ENCODE data around the gene MGAT4B. TPM values are rescaled to one million over a fixed set of nuclear protein-coding genes. Genes with fewer than 3 reads are reported as not detected.

Gene MGAT4B
- total RNA-seq, 1 donor from 2014 or later, result 99.8 TPM

DNA sequence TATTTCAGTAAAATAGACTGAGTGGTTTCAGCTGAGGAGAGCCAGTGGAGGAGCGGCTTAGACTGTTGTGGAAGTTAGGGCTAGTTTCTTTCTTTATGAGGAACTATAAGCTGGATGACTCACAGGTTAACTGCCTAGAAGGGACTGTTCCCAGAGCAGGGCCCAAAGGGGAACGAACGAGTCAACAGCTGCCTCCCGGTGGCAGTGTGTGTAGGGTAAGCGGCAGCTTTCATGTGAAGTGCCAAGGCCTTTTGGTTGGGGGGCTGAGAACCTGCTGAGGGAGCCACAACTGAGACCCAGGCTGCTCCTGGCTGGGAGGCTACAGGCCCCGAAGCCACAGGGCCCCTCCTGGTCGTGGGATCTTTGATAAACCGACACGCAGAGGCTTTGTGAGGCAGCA lies 21.0 kb upstream of the MGAT4B start:
- intact Hi-C loops (cut with micrococcal nuclease), result loop anchor here (10.0 kb wide), 1 partner anchor 1623 kb away; the partner anchor contains the start of gene HNRNPAB

DNA sequence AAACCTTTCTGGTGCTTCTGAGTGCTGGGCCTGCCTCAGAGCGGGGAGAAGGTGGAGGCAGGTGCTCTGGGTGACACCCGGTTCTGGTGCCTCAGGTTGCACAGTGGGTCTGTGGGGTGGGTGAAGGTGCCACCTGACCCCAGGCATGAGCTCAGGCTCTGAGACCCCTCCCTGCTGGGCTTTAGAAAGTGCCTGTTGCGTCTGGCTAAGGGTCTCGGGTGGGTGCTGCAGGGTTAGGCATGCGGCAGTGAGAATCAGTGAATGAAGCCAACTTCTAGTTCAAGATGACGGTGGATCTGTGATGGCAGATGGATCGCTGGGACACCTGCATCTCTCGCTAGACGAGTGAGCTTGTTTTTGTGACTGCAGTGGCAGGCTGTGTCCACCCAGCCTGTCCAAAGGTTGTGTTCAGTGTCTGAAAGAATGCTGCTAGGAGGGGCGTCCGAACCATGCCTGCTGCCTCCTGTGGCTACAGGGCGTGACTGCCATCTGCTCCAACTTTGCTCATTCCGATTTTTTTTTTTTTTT lies 19.1 kb upstream of the MGAT4B start:
- intact Hi-C loops (cut with micrococcal nuclease), result loop anchor here (10.0 kb wide), 1 partner anchor 1621 kb away; the partner anchor contains the start of gene HNRNPAB

- intact Hi-C loops (cut with micrococcal nuclease), result loop anchor here (5.0 to 10.0 kb wide), 2 partner anchors 978 to 1620 kb away; partner anchors contain the start of genes HNRNPAB and MGAT1
Measured at GRCh38 chr5:179824745-179825112, 18.1 kb upstream of the MGAT4B start.

- intact Hi-C loops (cut with micrococcal nuclease), result loop anchor here (5.0 to 10.0 kb wide), 2 partner anchors 978 to 1619 kb away; partner anchors contain the start of genes HNRNPAB and MGAT1
Measured at GRCh38 chr5:179823937-179824744, 17.5 kb upstream of the MGAT4B start.

- intact Hi-C loops (cut with micrococcal nuclease), result loop anchor here (5.0 to 10.0 kb wide), 2 partner anchors 980 to 1618 kb away; partner anchors contain the start of genes HNRNPAB and MGAT1
Measured at GRCh38 chr5:179822444-179822990, 15.9 kb upstream of the MGAT4B start.

DNA sequence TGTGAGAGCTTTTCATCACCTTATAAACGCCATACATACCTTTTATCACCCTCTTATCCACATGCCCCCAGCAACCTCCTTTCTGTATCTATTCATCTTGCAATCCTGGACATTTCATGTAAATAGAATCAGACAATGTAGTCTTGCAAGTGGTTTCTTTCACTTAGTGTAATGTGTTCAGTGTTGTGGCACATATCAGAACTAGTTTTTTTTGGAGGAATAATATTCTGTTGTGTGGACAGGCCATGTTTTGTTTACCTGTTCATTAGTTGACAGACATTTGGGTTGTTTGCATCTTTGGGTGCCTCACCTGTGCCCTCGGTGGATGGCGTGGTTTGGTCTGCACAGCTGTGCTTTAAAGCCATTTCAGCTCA lies 15.4 kb upstream of the MGAT4B start:
- intact Hi-C loops (cut with micrococcal nuclease), result loop anchor here (5.0 to 10.0 kb wide), 2 partner anchors 980 to 1617 kb away; partner anchors contain the start of genes HNRNPAB and MGAT1

GRCh38 chr5:179821298-179822058 lies 14.8 kb upstream of the MGAT4B start:
- intact Hi-C loops (cut with micrococcal nuclease), result loop anchor here (1.0 to 10.0 kb wide), 10 partner anchors 10 to 1617 kb away; partner anchors contain the start of genes CANX, HNRNPAB, MAML1 and MGAT1

- intact Hi-C loops (cut with micrococcal nuclease), result loop anchor here (1.0 to 10.0 kb wide), 10 partner anchors 9 to 1616 kb away; partner anchors contain the start of genes CANX, HNRNPAB, MAML1 and MGAT1
Measured at GRCh38 chr5:179820483-179821297, 14.0 kb upstream of the MGAT4B start, which contains the start of gene SQSTM1. TSS of gene SQSTM1 (plus strand) at chr5:179820905. CDS start at chr5:179820937, 32 bp downstream.

DNA sequence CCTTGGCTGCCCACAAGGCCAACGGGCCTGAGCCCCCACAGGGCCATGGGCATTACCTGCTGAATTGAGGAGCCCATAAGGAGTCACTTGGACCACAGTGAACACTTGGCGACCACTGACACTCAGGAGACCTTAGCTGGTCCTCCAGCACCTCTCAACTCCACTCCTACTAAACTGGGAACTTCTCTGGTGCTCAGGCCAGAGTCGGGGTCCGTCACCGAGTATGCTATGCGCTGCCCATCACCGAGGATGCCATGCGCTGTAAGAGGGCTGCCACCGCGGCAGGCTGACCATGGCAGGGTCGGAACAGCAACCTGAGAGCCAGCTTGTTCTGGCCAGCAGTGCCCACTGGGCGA lies 13.4 kb upstream of the MGAT4B start:
- intact Hi-C loops (cut with micrococcal nuclease), result loop anchor here (2.0 to 10.0 kb wide), 4 partner anchors 13 to 1615 kb away; partner anchors contain the start of genes HNRNPAB, MGAT1 and MGAT4B

DNA sequence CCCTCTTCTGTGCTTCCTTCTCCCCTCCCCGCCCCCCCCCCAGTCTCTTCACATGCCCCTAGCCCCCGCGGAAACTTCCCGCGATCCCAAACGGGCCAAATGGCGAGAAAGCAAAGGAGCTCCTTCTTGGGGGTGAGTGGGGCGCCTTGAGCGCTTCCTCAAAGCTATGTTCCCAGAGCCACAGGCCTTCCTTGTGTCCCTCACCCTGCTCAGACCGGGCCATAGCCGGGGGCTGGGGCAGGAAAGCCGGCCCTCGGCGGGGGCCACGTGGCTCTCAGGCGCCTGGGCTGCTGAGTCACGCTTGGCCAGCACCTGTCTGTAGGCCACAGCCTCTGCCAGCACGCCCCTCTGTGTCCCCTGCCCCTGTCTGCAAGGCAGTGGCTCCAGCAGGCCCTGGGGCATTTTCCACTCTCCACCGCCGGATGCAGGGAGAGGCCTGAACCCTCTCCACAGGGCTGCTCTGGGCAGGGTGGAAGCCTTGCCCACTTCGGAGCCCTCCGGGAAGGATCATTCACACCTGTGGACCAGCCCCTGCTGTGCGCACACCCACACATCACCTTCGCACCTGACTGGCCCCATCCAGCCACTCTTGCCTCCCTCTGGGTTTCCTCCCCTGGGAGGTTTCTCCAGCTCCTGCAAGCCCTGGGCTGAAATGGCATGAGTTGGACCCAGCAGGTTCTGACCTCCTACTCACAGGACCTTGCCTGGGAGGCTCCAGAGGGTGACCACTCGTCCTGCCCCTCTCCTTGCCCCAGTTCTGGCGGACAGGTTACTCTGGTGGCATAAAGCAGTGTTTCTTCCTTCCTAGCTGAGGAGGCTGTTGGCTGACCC lies 12.8 kb upstream of the MGAT4B start:
- intact Hi-C loops (cut with micrococcal nuclease), result loop anchor here (1.0 to 10.0 kb wide), 6 partner anchors 13 to 1615 kb away; partner anchors contain the start of genes CNOT6, HNRNPAB, HNRNPH1 and MGAT1

GRCh38 chr5:179818746-179819295 lies 12.2 kb upstream of the MGAT4B start:
- intact Hi-C loops (cut with micrococcal nuclease), result loop anchor here (1.0 to 10.0 kb wide), 2 partner anchors 196 to 676 kb away; partner anchors contain the start of genes CNOT6 and HNRNPH1

DNA sequence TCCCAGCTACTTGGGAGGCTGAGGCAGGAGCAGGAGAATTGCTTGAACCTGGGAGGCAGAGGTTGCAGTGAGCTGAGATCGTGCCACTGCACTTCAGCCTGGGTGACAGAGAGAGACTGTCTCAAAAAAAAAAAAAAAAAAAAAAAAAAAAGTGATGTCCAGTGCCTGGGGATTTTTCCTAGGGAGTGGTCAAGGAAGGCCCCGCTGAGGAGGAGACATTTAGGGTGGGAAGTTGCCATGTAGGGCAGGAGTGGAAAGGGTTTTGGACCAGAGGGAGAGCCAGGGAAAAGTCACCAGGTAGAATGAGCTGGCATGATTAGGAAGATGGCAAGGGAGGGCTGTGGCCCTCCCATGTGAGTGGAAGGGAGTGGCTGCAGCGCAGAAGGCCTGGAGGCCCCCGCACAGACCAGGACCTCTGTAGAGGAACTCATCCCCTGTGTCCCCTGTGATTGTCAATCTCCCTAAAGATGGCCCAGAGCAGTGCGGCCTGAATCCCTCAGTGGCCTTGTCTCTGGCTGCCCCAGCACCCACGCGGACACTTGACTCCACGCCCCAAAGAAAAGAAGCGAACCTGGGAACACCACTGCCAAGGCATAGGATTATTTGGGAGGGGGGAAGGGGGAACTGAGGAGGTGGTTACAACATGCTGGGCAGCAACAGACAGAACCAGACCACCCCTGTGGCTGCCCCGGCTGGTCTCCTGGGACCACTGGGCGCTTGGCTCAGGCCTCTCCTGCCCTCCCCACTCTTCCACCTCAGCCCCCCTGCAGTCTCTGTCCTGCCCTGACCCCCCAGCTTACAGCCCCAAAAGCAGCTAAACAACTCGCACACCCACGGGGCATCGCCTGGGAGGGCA lies 11.5 kb upstream of the MGAT4B start:
- intact Hi-C loops (cut with micrococcal nuclease), result loop anchor here (10.0 kb wide), 1 partner anchor 677 kb away; the partner anchor contains the start of gene CNOT6

- intact Hi-C loops (cut with micrococcal nuclease), result loop anchor here (10.0 kb wide), 1 partner anchor 677 kb away; the partner anchor contains the start of gene CNOT6
Measured at GRCh38 chr5:179817470-179817840, 10.8 kb upstream of the MGAT4B start.

DNA sequence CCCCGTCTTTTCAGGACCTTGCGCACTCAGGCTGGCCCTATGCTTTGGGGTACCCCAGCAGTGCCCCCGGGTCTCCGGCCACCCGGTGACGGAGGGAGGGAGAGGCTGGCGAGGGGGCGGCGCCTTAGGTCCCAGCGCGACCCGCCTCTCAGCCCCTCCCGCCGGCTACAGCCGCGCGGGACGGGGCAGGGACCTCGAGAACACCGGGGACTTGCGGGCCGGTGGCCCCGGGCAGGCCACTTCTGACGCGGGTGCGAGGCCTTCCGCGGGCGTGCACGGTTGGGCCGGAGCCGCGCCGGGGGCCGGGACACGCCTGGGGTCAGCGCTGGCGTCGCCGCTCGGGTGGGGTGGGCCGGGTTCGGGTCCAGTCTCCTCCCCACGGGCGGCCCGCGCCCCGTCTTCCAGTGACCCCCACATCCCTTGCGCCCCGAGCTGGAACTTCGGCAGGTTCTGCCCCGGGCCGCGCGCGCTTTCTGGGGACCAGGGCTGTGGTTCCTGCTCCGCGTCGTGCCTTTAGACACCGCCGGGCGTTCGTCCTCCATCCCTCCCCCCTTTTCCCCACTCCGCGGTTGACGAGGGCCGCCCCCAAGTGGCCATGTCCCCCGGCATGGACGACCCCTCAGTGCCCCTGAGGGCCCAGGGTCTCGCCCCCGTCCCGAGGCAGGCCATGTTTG lies 10.3 kb upstream of the MGAT4B start:
- intact Hi-C loops (cut with micrococcal nuclease), result loop anchor here (10.0 kb wide), 1 partner anchor 678 kb away; the partner anchor contains the start of gene CNOT6

GRCh38 chr5:179816401-179816795 lies 9.7 kb upstream of the MGAT4B start:
- intact Hi-C loops (cut with micrococcal nuclease), result loop anchor here (10.0 kb wide), 1 partner anchor 678 kb away; the partner anchor contains the start of gene CNOT6

DNA sequence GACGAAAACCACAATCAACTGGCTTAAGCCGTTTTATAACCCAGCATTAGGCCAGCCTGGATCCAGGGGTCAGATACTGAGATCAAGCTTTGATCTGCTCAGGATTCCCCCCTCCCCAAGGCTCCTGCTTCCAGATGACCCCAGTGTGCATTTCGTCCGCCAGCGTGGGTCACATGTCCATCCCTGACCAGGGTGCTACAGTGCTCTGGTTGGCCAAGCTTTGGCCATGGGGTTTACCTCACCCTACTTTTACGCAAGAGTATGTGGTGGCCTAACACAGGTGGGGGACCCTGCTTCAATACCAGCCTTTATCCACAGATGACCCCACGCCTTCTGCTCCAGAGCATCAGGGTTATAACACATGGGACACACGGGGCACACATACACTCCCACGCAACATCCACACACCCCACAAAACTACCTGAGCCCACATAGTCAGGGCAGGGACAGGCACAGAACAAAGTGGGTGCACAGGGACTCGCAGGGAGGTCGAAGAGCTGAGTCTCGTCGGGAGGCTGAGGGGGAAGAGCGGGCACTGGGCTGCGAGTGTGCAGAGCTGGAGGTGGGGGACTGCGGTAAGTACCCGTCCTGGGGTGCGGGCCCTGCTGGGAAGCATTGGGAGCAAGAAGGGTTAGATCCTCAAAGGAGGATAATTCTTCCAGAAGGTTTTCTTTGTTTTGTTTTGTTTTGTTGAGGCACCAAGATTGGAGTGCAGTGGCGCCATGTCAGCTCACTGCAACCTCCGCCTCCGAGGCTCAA lies 9.0 kb upstream of the MGAT4B start:
- intact Hi-C loops (cut with micrococcal nuclease), result loop anchor here (10.0 kb wide), 1 partner anchor 679 kb away; the partner anchor contains the start of gene CNOT6
